GM10248 (cell line): ENCODE data around the gene IL13.

Experiments used
- CTCF ChIA-PET: fragments of 300-600 bp; sonication (Branson Sonifier 250); formaldehyde crosslinking; extraction: SDS; loops from one replicate; lab custom pipeline; 2021; ENCODE audit warnings: antibody characterized with exemption; lab: Yijun Ruan, JAX
- POLR2A ChIA-PET: fragments of 350-650 bp; sonication (Branson Sonifier 250); formaldehyde crosslinking; extraction: SDS; loops from one replicate; lab custom pipeline; 2020; ENCODE audit warnings: antibody characterized with exemption; lab: Yijun Ruan, JAX
- DNase-seq: peaks from one replicate; pipeline ENCODE4 v3.0.0; 2012; ENCODE audit errors: extremely low spot score
- CTCF ChIP-seq: IDR thresholded peaks from 2 replicates; pipeline ENCODE4 v1.5.1; 2012; ENCODE audit warnings: mild to moderate bottlenecking, low read depth; ENCODE audit errors: extremely low read depth, missing control alignments, control extremely low read depth

The IL13 gene

GRCh38 chr5:132708645-132709044 is 50.7 kb downstream of the IL13 start:
- ChIA-PET CTCF (interaction anchor here (1.2 to 2.7 kb wide), 5 partner anchors 9 to 138 kb away, joined by 3 to 10 read pairs (median 5); no protein-coding TSS in a partner anchor), POLR2A (interaction anchor here (0.7 kb wide), 2 partner anchors 47 to 64 kb away, joined by 4 read pairs; no protein-coding TSS in a partner anchor)
- no peak for DNase-seq
- TF ChIP-seq CTCF = no peak
